ENCODE data around the gene HS6ST2.

Gene HS6ST2

GRCh38 chrX:132708529-132708928 is 249.9 kb downstream of the HS6ST2 start:
- H3K4me3 Mint-ChIP-seq = no peak overlapping the region
- no peaks in the 10 kb centered on the region for H3K36me3 Mint-ChIP-seq
- no peaks in the 10 kb centered on the region for H3K9me3 Mint-ChIP-seq
- H3K27ac Mint-ChIP-seq = no peak overlapping the region
- peaks cover 5% of the 10 kb centered on the region for H3K27me3 Mint-ChIP-seq
- CTCF ChIA-PET = no interaction called here
- DNase-seq = no peak
- no peaks in the 10 kb centered on the region for H3K4me1 Mint-ChIP-seq

- H3K9me3 Mint-ChIP-seq = no peaks in the 10 kb centered on the region
- no peaks in the 10 kb centered on the region for H3K36me3 Mint-ChIP-seq
- peaks cover 5% of the 10 kb centered on the region for H3K27me3 Mint-ChIP-seq
- CTCF ChIA-PET = no interaction called here
- H3K4me1 Mint-ChIP-seq = no peaks in the 10 kb centered on the region
- DNase-seq = no peak
- H3K4me3 Mint-ChIP-seq = no peak overlapping the region
- H3K27ac Mint-ChIP-seq = no peak overlapping the region
Measured at GRCh38 chrX:132704769-132705168, 253.7 kb downstream of the HS6ST2 start.

- Mint-ChIP-seq H3K27ac (no peak overlapping the region), H3K4me1 (no peaks in the 10 kb centered on the region), H3K9me3 (no peaks in the 10 kb centered on the region), H3K4me3 (no peak overlapping the region), H3K36me3 (no peaks in the 10 kb centered on the region), H3K27me3 (peaks cover 8% of the 10 kb centered on the region)
- CTCF ChIA-PET = no interaction called here
- no peak for DNase-seq
Measured at GRCh38 chrX:132694382-132694781, 264.0 kb downstream of the HS6ST2 start.

- CTCF ChIA-PET = no interaction called here
- Mint-ChIP-seq H3K4me3 (no peak overlapping the region), H3K9me3 (no peaks in the 10 kb centered on the region), H3K36me3 (no peaks in the 10 kb centered on the region), H3K27me3 (peaks cover 8% of the 10 kb centered on the region), H3K4me1 (no peaks in the 10 kb centered on the region), H3K27ac (no peak overlapping the region)
- DNase-seq = no peak
Measured at GRCh38 chrX:132692526-132692925, 265.9 kb downstream of the HS6ST2 start.

GRCh38 chrX:132692066-132692465 is 266.4 kb downstream of the HS6ST2 start:
- H3K27ac Mint-ChIP-seq = no peak overlapping the region
- H3K36me3 Mint-ChIP-seq = no peaks in the 10 kb centered on the region
- H3K27me3 Mint-ChIP-seq = peaks cover 8% of the 10 kb centered on the region
- H3K4me3 Mint-ChIP-seq = no peak overlapping the region
- no peaks in the 10 kb centered on the region for H3K4me1 Mint-ChIP-seq
- DNase-seq = no peak
- no peaks in the 10 kb centered on the region for H3K9me3 Mint-ChIP-seq
- CTCF ChIA-PET = no interaction called here

GRCh38 chrX:132689612-132690563 is 268.5 kb downstream of the HS6ST2 start:
- no peaks in the 10 kb centered on the region for H3K4me1 Mint-ChIP-seq
- H3K36me3 Mint-ChIP-seq = no peaks in the 10 kb centered on the region
- H3K27me3 Mint-ChIP-seq = peaks cover 8% of the 10 kb centered on the region
- no peaks in the 10 kb centered on the region for H3K9me3 Mint-ChIP-seq
- H3K27ac Mint-ChIP-seq = no peak overlapping the region
- no peak for DNase-seq
- H3K4me3 Mint-ChIP-seq = no peak overlapping the region
- CTCF ChIA-PET = interaction anchor here (1.1 kb wide), 1 partner anchor 397 kb away, joined by 3 read pairs; no protein-coding TSS in a partner anchor

- no peak for DNase-seq
- Mint-ChIP-seq H3K36me3 (no peaks in the 10 kb centered on the region), H3K27ac (no peak overlapping the region), H3K4me3 (no peak overlapping the region), H3K9me3 (no peaks in the 10 kb centered on the region), H3K4me1 (no peaks in the 10 kb centered on the region), H3K27me3 (no peaks in the 10 kb centered on the region)
- CTCF ChIA-PET = no interaction called here
Measured at GRCh38 chrX:132685276-132685675, 273.2 kb downstream of the HS6ST2 start.

GRCh38 chrX:132677233-132677716 is 281.2 kb downstream of the HS6ST2 start:
- no peak for DNase-seq
- H3K9me3 Mint-ChIP-seq = peaks cover 5% of the 10 kb centered on the region
- no peaks in the 10 kb centered on the region for H3K27me3 Mint-ChIP-seq
- H3K4me3 Mint-ChIP-seq = no peak overlapping the region
- CTCF ChIA-PET = no interaction called here
- H3K27ac Mint-ChIP-seq = no peak overlapping the region
- H3K36me3 Mint-ChIP-seq = no peaks in the 10 kb centered on the region
- peaks cover 8% of the 10 kb centered on the region for H3K4me1 Mint-ChIP-seq

GRCh38 chrX:132676561-132677186 is 281.8 kb downstream of the HS6ST2 start:
- Mint-ChIP-seq H3K4me3 (no peak overlapping the region), H3K4me1 (peaks cover 8% of the 10 kb centered on the region), H3K9me3 (peaks cover 5% of the 10 kb centered on the region), H3K36me3 (no peaks in the 10 kb centered on the region), H3K27ac (no peak overlapping the region), H3K27me3 (no peaks in the 10 kb centered on the region)
- CTCF ChIA-PET = no interaction called here
- DNase-seq = no peak

GRCh38 chrX:132676102-132676501 is 282.3 kb downstream of the HS6ST2 start:
- no peaks in the 10 kb centered on the region for H3K36me3 Mint-ChIP-seq
- no peak for DNase-seq
- H3K4me3 Mint-ChIP-seq = no peak overlapping the region
- no peak overlapping the region for H3K27ac Mint-ChIP-seq
- H3K27me3 Mint-ChIP-seq = no peaks in the 10 kb centered on the region
- H3K9me3 Mint-ChIP-seq = peaks cover 5% of the 10 kb centered on the region
- CTCF ChIA-PET = interaction anchor here (0.6 kb wide), 1 partner anchor 1596 kb away, joined by 3 read pairs; no protein-coding TSS in a partner anchor
- peaks cover 8% of the 10 kb centered on the region for H3K4me1 Mint-ChIP-seq

GRCh38 chrX:132673331-132673730 is 285.1 kb downstream of the HS6ST2 start:
- no peaks in the 10 kb centered on the region for H3K27me3 Mint-ChIP-seq
- peaks cover 8% of the 10 kb centered on the region for H3K4me1 Mint-ChIP-seq
- no peaks in the 10 kb centered on the region for H3K9me3 Mint-ChIP-seq
- no peak overlapping the region for H3K27ac Mint-ChIP-seq
- no peak for DNase-seq
- CTCF ChIA-PET = no interaction called here
- H3K36me3 Mint-ChIP-seq = no peaks in the 10 kb centered on the region
- no peak overlapping the region for H3K4me3 Mint-ChIP-seq

GRCh38 chrX:132671229-132671641 is 287.2 kb downstream of the HS6ST2 start:
- H3K4me3 Mint-ChIP-seq = no peak overlapping the region
- H3K27me3 Mint-ChIP-seq = peaks cover 3% of the 10 kb centered on the region
- no peaks in the 10 kb centered on the region for H3K36me3 Mint-ChIP-seq
- no peak for DNase-seq
- CTCF ChIA-PET = no interaction called here
- no peaks in the 10 kb centered on the region for H3K4me1 Mint-ChIP-seq
- no peaks in the 10 kb centered on the region for H3K9me3 Mint-ChIP-seq
- no peak overlapping the region for H3K27ac Mint-ChIP-seq

- Mint-ChIP-seq H3K4me1 (no peaks in the 10 kb centered on the region), H3K27me3 (peaks cover 3% of the 10 kb centered on the region), H3K4me3 (no peak overlapping the region), H3K36me3 (no peaks in the 10 kb centered on the region), H3K9me3 (no peaks in the 10 kb centered on the region), H3K27ac (no peak overlapping the region)
- no peak for DNase-seq
- CTCF ChIA-PET = no interaction called here
Measured at GRCh38 chrX:132669142-132669541, 289.3 kb downstream of the HS6ST2 start.

GRCh38 chrX:132668178-132668577 is 290.3 kb downstream of the HS6ST2 start:
- no peaks in the 10 kb centered on the region for H3K36me3 Mint-ChIP-seq
- no peak for DNase-seq
- no peaks in the 10 kb centered on the region for H3K9me3 Mint-ChIP-seq
- no peak overlapping the region for H3K4me3 Mint-ChIP-seq
- H3K27ac Mint-ChIP-seq = no peak overlapping the region
- H3K27me3 Mint-ChIP-seq = peaks cover 3% of the 10 kb centered on the region
- H3K4me1 Mint-ChIP-seq = no peaks in the 10 kb centered on the region
- CTCF ChIA-PET = no interaction called here

- Mint-ChIP-seq H3K36me3 (no peaks in the 10 kb centered on the region), H3K9me3 (no peaks in the 10 kb centered on the region), H3K27me3 (peaks cover 3% of the 10 kb centered on the region), H3K27ac (no peak overlapping the region), H3K4me3 (no peak overlapping the region), H3K4me1 (no peaks in the 10 kb centered on the region)
- DNase-seq = no peak
- CTCF ChIA-PET = no interaction called here
Measured at GRCh38 chrX:132665676-132666075, 292.8 kb downstream of the HS6ST2 start.
